ENCODE data around the gene RGS8.
"Not testable (repeated sequence)": the region's sequence is repeated elsewhere in the genome, so short reads cannot be mapped to it uniquely, and the experiment has no call there.

The RGS8 gene

DNA sequence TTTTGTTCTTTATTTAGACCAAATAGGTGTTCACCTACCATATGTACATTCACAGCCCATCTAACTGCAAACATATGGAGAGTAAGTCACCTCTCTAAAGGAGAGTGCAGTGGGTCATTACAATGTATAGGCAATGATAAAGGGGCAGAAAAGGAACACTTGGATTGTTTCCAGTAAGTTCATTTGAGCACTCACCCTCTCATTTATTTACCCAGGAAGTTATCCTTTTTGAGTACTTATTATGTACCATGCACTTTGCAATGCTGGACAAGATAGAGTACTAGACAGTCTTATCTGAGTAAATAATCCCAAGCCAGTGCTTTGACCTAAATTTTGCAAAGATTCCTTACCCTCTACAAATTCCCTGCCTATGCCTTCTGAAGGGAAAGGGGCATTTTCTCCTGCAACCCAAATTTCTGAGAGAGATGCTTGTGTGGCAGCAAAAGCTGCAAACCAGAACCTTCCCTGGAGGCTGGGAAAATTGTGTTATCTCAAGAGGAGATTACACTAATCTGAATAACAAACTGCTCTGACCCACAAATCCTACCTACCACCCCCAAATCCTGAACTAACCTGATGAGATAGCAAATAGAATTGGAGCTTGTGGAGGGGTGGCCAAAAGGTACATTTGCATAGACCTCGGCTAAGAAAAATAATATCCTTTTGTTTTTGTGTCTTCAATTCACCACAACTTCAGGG, 18.6 kb upstream of the RGS8 start:
- no peak for DNase-seq (ENCODE audit: low read depth in 2 of 2, low spot score in 1 of 2)

DNA sequence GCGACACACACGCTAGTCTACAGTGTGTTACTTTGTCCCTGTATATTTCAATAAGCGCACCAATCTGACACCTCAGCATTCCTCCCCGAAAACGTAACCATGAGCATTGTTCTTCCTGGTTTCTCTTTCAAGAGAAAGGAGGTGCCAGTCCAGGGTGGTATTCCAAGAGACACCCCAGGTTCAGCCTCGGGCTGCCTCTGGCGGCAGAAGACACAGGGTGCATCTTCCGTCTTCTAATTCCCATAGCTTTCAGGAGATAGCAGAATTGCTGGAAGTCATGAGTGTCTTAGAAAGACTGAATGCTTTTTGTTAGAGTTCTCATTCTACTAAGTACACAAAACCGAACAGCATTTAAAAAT, 15.9 kb upstream of the RGS8 start:
- no peak for DNase-seq (ENCODE audit: low read depth in 2 of 2, low spot score in 1 of 2)

DNA sequence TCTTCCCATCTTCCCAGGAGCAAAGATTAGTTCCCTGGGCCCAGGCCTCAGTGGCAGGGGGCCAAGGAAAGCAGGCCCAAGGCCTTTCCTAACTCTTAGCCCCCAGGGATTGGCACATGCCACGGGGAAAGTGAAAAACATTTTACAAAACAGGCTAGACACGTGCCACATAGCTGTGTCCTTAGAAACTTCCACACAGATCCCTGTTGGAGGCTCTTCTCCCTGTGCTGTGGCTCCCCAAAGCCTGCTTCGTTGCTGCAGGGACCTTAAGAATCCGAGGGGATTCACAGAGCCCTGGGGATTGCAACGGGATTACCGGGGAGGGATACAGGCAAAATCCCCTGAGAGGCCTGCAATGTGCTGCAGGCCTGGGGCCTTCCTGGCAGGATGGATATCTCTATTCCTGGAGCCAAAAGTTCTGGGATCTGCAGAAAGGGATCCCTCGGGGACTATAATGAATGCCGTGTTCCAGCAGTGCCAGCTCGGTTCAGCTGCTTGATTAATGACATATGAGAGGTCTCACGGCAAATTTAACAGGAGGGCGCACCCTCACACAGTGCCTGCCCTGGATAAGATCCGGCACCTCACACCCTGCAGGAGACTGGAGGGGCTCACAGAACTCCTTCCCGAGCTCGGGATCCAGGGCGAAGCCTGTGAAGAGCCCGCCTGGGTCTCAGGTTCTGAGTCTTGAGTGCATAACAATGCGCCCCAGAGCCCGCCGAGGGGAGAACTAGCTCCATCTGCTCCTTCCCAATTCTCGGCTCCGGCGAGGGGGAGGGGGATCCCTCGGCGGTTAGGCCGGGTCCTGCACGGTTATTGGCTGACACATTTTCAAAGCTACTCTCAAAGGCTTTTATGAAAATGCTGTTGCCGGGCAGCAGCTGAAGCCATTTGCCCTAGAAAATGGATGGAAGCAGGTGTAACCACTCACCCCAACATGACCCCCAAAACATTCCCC, 15.3 kb upstream of the RGS8 start:
- no peak for DNase-seq (ENCODE audit: low read depth in 2 of 2, low spot score in 1 of 2)

DNA sequence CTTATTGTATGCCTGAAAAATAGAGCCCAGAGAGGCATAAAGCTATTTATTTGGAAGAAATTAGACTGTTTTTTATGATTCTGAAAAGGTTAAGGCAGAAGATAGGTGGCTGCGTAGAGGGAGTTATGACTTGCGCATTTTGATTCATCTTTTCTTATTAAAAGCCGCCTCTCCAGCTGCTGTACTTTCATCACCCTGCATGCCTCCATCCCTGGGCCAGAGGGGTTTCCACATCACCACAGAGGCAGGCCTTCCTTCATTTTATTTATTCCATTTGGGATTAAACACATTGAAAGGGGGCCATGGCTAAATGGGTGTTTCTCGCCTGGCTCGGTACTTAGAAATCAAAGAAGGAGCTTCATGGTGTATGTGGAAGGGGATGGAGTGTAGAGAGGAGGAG, 14.6 kb upstream of the RGS8 start:
- no peak for DNase-seq (ENCODE audit: low read depth in 2 of 2, low spot score in 1 of 2)

DNA sequence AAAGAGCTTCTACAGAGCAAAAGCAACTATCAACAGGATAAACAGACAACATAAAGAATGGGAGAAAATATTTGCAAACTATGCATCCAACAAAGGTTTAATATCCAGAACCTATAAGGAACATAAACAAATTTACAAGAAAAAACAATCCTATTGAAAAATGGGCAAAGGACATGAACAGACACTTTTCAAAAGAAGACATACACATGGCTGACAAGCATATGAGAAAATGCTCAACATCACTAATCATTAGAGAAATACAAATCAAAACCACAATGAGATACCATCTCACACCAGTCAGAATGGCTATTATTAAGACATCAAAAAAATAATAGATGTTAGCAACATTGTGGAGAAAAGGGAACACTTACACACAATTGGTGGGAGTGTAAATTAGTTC, 8.8 kb upstream of the RGS8 start:
- not testable (repeated sequence) for DNase-seq (ENCODE audit: low read depth in 2 of 2, low spot score in 1 of 2)

DNA sequence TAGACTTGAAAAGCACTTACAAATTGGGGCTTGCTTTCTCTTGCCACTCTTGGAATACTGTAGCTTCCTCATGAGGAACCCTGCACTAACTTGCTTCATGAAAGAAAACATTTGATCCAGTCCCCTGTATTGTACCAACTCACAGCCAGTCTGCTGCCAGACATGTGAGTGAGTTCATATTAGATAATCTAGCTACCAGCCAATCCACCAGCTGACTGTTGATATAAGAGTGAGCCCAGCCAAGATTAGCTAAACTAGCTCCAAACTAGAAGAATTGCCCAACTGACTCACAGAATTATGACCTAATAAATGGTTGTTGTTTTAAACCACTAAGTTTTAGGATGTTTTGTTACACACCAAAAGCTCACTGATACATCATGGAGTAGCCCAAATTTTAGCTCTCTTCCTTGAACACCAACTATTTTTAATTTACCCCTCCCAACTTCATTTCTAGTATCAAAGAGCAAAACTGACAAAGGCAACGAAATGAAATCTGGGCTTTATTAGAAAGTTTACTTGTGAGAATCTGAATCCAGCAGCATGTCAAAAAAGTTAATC, 6.6 kb upstream of the RGS8 start:
- DNase-seq (ENCODE audit: low read depth in 2 of 2, low spot score in 1 of 2): no peak

DNA sequence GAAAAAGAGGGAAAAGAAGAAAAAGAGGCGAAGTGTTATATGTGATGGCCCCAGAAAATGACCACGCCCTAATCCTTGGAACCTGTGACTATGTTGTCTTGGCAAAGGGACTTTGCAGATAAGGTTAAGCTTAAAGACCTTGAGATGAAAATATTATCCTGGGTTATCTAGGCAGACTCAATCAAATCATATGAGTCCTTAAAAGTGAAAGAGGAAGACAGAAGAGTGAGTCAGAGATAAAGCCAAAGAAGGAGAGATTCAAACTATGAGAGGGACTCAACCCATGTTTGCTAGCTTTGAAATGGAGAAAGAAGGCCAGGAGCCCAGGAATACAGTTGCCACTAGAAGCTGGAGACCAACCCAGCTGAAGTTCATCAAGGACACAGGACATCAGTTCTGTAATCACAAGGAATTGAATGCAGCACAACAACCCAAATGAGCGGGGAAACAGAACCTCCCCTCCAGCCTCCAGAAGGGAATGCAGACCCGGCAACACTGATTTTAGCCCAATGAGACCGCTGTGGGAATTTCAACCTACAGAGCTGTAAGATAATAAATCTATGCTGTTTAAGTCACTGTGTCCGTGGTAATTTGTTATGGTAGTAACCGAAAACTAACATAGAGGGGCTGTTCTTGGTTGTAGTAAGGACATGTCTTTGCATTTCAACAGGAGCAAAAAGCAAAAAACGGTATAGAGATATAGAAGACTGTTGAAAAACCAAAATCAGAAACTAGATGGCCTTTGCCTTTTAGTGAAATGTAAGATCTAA, 4.2 kb upstream of the RGS8 start:
- no peak for DNase-seq (ENCODE audit: low read depth in 2 of 2, low spot score in 1 of 2)

DNA sequence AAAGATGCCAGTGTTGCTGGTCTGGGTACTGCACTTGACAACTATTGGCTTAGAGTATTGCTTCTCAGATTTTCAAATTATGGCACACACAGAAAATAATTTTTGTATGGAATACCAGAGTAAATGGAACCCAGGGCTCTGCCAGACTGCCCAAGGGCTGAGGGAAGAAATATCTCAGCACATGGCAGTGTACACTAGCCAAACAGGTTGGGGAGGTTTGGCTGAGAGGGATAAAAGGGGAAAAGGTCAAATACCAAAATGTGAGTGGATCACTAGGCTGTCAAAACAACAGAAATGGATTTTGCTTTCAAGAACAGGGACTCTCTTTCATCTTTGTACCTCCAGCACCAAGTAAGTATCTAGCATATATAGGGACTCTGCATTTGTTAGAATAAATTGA, 3.0 kb upstream of the RGS8 start:
- no peak for DNase-seq (ENCODE audit: low read depth in 2 of 2, low spot score in 1 of 2)

DNA sequence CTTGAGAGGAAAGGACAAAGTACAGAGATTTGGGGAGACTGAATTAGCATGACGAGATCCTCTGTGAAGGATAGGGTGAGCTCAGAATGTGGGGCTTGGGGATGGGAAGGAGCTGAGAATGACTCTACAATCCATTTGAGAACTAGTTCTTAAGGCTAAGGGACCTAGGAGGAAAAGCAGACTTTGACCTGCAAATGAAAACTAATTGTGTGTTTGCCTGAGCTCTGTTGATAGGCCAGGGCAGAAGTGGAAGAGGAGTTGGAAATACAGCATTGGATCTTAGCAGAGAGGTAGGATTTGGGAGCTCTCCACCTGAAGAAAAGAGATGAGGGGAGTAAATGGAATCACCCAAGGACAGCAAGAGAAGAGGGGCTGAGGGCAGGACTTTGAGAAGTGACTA, 2.1 kb upstream of the RGS8 start:
- no peak for DNase-seq (ENCODE audit: low read depth in 2 of 2, low spot score in 1 of 2)

DNA sequence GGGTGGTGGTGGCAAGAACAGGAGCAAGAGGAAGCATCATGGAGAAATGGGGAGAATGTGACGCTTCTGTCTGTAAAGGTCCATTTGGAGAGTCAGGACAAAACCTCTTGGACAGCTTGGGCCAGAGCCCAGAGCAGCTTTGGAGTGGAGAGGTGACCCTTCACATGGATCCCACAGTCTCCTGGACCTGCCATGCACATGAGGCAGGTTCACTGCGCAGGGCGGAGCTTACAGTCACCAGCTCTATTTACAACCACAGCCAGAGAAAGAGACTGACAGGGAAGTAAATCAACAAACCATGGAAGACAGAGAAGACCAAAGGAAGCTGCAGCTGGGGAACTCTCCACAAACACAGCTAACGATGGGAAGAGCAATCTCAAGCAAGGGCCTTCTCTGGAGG, 828 bp upstream of the RGS8 start:
- no peak for DNase-seq (ENCODE audit: low read depth in 2 of 2, low spot score in 1 of 2)

DNA sequence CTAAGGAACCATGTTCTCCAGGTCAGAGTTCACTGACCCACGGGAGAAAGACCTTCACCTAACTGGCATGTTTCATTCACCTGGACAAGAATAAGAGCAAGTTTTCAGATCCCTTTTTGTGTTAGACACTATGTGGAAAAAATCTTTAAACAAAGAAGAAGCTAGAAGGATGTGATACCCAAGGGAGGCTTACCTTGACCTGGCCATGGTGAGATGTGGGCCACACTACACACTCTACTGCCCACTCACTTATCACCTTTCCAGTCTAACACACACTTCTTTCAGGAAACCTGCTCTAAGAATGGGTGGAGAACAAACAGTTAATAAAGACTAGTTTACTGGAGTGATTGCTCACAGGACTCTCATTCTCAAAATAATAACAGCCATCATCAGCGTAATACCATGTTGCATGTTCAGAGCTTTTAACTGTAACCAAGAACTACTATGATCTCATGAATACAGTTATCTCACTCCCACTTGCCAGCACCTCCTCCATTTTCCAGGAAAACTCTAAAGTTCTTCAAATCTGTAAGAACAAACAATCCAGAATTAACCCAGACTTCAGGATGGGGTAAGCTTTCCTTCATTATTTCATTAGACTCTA, 1.4 kb downstream of the RGS8 start:
- no peak for DNase-seq (ENCODE audit: low read depth in 2 of 2, low spot score in 1 of 2)

DNA sequence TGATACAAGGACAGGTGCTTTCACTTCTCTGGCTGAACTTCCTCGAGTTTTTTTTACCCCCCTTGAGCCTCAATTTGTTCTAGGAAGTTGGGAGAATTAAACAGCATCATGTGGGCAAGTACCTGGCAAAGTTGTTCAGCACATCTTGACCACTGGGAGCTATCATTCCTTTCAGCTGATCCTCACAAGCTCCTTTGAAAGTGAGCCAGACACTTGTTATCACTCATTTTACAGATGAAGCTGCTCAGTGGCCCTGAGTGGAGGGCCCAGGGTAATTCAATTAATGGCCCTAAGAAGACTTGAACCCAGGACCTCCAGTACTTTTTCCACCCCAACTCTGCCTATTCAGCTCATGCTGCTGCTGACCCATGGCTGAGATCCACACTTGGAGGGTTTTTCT, 2.0 kb downstream of the RGS8 start:
- no peak for DNase-seq (ENCODE audit: low read depth in 2 of 2, low spot score in 1 of 2)

DNA sequence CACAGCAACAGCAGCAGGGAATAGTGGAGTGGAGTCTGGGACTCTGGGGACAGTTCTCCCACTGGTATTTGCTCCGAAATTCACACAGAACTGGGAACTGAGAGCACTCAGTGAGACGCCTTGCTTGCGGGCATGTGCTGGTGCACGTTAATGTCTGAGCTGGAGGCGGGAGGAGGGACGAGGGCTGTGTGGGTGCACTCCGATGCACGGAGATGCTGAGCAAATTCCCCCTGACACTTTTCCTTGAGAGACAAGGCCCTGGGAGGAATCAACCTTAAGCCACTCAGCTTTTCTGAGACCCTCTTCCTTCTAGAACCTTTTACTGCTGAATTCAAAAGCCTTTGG, 2.8 kb downstream of the RGS8 start:
- DNase-seq (ENCODE audit: low read depth in 2 of 2, low spot score in 1 of 2): no peak

DNA sequence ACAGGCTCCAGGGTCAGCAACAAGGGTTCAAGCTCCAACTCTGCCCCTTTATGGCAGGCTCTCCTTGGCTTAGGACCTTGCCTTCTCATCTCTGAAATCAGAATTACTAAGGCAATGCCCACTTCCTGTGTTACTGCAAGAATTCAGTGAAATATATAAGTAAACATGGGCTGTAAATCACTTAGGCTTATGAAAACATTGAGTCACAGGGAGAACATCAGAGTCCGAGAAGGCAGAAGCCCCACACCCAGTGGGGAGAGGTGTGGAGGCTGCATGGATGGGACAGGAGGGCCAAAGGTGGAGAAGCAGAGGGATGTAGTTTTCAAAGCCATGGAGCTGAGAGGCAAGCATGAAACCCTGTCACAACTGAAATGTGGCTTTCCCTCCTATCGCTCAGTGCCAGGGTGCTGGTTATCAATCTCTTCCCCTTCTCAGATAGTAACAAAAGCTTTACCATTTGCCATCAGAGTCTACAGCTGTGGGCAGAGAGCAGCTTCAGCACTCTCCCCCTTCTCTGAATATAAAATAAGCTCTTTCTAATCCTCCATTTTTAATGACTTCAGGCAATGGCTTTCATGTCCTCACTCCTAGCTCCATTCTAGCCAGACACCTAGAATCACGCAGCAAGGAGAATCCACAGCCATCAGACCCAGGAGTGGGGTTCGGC, 3.4 kb downstream of the RGS8 start:
- DNase-seq (ENCODE audit: low read depth in 2 of 2, low spot score in 1 of 2): no peak

DNA sequence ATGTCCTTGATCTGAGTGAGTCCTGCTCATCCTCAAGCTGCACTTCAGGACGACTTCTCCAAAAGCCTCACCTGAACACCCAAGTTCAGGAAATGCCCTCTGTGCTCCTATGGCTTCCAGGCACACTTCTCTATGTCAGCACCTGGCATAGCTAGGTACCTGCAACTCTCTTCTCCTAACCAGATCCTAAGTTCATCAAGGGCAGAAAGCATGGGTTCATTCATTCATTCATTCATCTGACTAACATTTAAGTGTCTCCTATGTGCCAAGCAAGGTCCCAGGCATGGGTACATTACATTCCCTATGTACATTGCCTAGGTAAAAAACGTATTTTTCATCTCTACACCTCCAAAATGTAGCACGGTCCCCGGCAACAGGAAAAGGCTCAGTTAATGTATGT, 4.0 kb downstream of the RGS8 start:
- no peak for DNase-seq (ENCODE audit: low read depth in 2 of 2, low spot score in 1 of 2)

DNA sequence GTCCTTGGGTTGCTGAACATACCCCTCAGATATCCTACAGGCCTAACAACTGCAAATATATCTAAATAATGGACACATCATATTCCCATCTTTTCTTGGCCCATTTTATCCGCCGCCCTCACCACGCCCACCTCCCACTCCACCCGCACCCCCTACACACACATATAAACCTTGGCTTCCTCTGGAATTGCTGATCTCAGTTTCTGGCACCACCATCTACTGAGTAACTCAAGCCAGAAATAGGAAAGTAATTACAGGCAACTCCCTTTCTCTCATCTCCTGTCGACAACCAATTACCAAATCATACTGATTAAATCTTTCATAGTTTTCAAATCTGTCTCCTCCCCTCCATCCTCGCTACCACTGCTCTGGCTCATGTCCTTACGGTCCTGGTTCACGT, 4.7 kb downstream of the RGS8 start:
- no peak for DNase-seq (ENCODE audit: low read depth in 2 of 2, low spot score in 1 of 2)

DNA sequence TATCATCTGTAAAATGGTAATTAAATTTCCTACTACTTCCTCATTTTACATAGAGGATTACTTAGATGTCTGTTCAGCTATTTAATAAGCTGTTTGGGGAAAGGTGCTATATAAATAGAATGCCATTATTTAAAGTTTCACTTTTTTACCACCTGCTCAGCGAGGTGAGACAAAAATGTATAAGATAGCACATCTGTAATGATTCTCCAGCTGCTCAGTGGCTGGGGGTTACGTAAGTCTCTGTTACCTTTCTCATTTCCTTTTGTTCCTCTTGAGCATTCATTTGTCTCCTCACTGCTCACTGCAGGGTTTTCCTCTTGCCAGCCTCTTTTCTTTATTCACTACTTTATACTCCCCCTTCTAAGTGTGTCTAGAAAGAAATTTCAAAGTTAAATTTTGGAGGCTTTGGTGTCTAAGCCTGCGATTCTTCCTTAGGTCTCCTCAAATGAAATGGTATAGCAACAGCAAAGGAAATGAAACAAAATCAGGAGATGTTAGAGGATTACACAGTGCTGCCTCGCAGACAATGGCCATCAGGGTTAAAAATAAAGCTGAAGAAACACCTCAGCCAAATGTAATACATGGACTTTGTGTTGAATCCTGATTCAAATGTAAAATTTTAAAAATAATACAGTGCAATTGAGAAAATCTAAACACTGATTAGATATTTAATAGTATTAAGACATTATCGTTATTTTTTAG, 6.8 kb downstream of the RGS8 start:
- DNase-seq (ENCODE audit: low read depth in 2 of 2, low spot score in 1 of 2): no peak

DNA sequence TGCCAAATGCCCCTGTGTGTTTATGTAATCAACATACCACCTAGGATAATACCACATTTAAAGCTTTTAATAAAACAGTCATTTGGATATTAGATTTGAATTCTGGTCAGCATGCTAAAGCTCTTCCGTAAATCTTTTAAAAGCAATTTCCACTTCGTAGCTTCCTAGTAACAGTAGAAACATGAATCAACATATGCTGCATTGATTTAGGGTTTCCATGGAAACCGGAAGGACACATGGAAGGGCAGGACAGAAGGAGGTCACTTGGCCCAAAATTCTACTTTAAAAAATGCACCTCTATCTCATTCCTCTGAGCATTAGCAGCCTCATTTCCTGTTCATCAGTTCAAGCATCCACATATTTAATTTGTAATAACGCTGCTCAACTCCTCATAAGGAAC, 8.1 kb downstream of the RGS8 start:
- DNase-seq (ENCODE audit: low read depth in 2 of 2, low spot score in 1 of 2): no peak

DNA sequence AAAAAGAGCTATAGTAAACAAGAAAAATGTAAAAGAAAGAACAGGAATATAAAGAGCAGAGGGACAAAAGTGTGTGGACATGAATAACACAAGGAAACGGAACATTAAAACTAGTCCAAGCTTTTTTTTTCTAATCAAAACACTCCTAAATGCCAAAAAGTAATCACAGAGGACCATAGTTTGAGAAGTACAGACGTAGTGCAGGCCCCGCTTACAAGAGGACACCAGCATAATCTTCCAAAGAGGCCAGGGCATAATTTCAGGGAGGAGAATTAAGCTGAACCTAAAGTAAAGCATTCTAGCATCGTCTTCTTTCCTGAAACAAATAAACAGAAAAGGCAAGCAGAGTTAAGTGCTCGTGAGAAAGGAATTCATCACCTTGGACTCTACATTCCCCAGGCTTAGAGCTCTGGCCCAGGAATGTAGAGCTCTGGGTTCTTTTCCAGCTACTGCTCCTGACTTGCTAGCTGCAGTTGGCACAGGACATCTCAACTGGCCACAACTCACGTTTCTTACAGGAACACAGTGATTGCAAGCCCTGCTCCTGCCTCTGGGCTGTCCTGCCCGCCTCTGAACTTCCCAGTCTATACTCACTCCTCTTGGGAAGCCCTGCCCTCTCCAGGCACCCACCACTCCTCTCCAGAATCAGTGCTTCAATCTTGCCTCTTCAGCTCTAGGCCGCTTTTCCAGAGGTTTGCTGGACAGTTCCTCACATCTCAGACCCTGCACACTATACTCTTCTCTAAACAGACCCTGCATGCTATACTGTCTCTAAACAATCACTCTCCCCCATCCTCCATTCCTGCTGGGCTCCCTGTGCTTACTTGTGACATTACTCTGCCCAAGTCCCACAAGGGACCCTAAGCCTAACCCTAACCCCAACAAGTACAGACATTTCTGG, 9.8 kb downstream of the RGS8 start:
- DNase-seq (ENCODE audit: low read depth in 2 of 2, low spot score in 1 of 2): no peak
